ENCODE measurements around the gene COL23A1.

The COL23A1 gene

DNA sequence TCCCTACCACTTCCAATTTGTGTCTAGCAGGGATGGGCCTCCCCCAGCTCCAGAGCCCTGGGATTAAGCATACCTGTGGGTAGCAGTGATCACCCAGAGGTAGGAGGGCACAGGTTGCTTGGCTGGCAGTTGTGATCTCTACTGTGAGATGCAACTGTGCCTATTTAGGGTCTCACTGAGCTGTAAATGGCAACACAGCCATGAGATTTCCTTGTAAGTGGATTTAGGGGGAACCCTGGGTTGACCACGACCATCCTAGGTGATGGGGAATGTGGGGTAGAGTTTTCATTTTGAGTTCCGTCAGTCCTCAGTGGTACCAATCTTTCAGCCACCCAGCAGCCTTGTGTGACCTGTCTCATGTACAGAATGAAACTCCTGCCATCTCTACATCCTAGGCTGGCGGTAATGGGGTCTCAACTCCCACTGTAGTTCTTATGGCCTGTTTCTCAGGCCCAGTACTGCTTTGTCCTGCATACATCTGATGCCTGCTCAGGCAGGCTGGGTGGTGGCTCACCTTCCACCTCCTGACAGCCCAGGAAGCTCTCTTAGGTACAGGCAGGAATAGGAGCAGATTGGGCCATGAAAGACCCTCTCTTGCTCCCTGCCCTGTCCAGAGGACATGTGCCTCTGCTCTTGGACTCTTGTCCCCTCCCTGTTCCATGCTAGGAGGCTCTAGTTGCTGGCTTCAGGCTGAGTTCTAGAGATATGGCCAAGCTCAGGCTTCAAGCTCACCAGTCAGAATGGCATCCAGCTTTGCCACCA lies 377.8 kb downstream of the COL23A1 start:
- DNase-seq (ENCODE audit: low read depth, low spot score): no peak

DNA sequence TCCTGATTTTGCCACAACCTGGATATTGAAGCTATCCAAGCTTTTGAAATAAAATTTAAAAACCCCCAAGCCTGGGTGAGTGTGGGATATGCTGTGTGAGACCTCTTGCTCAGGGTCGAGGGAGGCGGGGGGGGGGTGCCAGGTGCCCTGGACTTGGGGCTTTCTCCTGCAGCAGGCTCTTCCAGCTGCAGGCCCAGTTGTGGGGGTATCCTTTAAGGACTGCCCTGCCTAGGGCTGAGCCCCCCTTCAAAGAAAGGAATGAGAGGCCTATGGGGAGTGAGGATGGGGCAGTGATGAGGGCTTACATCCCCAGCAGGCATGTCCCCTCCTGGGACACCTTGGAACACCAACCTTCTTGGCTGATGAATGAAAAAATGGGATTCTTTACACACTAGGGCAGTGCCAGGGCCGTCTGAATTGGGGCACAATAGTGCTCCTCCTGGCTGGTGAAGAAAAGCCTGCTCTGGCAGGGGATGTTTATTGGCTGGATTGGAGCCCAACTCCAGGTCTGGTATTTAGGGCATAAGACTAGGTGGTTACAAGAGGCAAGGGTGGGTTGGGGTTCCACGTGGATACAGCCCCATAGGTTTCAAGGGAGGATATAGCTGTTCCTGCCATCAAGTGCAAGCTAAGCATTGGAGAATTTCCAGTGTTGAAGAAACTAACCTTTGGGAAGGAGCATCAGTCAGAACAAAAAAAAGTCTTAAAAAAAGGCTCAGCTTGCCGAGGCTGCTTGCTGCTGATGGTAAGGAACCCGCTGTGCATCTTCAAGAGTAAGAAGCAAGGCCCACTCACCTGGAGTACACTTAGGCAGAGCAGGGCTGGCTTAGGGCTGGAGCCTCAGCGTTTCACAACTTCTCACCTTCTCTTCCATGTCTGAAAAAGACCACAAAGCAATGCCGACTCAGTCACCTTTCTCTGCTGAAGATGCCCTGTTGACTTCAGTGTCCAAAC lies 378.8 kb downstream of the COL23A1 start:
- no peak for DNase-seq (ENCODE audit: low read depth, low spot score)

DNA sequence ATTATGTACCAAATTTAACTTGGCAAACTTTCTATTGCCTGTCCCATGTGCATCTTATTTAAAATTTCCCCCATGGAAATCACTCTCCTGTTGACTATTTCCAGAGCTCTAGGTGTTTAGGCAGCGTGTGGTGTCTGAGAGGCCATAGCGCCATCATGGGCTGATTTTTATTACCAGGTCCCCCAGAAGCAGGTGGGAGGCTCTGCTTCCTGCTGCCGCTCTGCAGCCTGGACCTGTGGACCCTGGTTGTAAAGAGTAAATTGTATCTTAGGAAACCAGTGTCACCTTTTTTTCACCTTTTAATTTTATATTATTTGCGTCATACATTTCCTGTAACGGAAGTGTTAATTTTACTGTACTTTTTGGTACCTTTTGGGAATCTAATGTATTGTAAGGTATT lies 379.5 kb downstream of the COL23A1 start:
- DNase-seq (ENCODE audit: low read depth, low spot score): no peak

DNA sequence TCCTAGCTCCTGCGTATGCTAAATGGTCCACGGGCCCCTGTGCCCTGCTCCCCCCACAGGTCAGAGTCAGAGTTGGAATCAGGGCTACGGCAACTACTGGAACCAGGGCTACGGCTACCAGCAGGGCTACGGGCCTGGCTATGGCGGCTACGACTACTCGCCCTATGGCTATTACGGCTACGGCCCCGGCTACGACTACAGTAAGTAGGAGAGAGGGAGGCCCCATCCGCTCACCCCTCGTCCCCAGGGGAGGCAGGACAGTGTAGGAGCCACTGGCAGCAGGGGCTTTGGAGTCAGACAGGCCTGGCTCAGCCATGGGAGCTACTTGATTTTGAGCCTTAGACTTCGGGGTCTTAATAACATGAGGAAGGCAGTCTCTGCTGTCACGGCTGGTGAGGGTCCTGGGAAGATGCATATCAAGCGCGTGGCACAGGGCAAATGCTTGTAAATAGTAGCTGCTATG lies 380.1 kb downstream of the COL23A1 start:
- no peak for DNase-seq (ENCODE audit: low read depth, low spot score)

DNA sequence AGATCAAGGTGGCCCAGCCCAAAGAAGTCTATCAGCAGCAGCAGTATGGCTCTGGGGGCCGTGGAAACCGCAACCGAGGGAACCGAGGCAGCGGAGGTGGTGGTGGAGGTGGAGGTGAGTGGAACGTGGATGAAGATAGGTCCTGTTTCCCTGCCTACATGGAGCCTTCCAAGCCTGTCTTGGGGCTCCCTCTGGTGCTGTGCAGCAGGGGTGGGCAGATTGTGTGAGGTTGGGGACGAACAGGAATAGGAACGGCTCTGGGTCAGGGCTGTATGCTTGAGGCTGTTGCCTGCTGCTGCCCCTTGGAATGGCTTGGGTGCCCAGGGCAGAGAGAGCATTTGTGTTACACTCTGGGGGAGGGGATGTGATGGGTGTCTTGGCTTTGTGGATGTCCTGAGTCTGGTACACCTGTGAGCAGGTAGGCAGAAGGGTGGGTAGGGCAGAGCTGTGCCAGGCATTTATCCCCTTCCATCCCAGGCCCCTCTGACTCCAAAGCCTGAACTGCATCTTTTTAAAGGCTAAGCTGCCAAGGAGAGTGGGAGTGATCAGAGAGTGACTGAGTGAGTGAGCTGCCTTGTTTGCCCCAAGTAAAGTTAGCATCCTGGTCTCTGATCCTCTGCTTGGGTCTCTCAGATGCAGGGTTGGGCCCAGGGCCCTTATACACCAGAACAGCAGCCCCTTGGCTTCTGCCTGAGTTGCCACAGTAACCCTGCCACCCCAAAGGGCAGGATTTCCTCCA lies 380.7 kb downstream of the COL23A1 start:
- DNase-seq (ENCODE audit: low read depth, low spot score): no peak

DNA sequence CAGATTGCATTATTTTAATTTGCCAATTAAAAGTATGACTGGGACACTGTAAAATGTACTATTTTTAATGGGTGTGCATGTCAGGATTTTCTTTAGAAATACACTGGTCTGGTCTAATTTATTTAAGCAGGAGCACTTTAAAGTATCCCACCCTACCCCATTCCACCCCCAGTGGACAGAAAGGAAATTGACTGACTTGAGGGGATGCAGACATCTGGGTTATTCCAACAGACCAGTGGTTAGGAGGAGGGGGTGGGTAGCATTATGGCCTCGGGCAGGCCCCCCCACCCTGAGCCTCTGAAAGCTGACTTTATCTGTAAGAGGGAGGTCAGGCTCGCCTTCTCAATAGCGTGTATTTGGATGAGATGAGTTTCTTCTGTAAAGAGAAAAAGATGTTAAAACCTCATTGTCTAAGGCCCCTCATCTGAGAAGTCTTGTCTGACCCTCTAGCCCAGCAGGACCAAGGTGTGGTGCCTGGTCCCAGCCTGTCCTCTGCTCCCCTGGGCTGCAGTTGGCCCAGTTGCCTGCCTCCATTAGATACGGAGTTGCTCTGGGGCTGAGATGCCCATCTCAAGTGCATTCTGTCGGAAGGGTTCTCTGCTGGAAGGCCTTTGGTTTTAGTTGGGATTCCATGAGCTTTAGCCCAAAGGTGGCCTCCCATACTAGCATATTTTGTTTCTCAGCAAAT lies 381.5 kb downstream of the COL23A1 start:
- DNase-seq (ENCODE audit: low read depth, low spot score): no peak

DNA sequence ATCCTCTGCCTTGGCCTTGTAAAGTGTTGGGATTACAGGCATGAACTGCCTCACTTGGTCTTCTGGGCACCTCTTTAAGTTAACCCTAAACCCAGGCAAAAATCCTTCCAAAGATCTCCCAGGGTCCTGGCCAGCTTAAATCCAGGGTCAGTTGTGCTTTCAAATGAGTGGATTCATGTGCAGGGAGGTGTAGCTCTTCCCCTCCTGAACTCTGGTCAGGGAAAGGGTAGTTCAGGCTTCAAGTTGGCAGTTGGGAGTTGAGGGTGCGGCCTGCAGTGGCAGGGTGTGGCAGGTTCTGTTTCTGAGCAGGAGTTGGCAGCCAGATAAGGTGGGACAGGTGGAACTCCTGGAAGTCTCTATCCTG lies 382.3 kb downstream of the COL23A1 start:
- no peak for DNase-seq (ENCODE audit: low read depth, low spot score)

DNA sequence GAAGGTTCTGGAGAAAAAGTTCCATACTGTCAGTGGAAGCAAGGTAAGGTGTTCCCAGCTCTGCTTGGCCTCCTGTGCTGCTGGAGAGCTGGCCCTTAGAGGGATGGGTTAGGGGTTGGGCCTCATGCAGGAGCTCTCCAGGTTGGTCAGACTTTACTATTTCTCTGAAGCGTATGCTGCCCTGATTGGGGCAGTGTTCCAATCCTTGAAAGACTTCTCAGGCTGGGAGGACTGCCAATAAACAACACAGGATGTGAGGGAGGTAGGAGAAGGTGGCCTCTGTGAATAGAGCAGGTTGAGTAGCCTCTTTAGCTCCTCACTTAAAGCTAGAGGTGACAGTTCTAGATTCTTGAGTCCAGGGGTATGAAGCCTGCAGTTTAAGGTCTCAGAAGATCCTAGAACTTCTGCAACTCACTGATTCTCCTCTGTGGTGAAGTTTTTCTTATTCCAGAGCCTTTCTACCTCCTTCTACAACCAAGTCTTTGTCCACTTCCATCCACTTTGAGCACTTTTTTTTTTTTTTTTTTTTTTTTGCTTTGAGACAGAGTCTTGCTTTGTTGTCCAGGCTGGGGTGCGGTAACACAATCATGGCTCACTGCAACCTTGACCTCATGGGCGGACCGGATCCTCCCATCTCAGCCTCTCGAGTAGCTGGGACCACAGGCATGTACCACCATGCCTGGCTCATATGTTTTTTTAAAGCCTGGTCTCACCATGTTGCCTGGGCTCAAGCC lies 382.8 kb downstream of the COL23A1 start:
- no peak for DNase-seq (ENCODE audit: low read depth, low spot score)

DNA sequence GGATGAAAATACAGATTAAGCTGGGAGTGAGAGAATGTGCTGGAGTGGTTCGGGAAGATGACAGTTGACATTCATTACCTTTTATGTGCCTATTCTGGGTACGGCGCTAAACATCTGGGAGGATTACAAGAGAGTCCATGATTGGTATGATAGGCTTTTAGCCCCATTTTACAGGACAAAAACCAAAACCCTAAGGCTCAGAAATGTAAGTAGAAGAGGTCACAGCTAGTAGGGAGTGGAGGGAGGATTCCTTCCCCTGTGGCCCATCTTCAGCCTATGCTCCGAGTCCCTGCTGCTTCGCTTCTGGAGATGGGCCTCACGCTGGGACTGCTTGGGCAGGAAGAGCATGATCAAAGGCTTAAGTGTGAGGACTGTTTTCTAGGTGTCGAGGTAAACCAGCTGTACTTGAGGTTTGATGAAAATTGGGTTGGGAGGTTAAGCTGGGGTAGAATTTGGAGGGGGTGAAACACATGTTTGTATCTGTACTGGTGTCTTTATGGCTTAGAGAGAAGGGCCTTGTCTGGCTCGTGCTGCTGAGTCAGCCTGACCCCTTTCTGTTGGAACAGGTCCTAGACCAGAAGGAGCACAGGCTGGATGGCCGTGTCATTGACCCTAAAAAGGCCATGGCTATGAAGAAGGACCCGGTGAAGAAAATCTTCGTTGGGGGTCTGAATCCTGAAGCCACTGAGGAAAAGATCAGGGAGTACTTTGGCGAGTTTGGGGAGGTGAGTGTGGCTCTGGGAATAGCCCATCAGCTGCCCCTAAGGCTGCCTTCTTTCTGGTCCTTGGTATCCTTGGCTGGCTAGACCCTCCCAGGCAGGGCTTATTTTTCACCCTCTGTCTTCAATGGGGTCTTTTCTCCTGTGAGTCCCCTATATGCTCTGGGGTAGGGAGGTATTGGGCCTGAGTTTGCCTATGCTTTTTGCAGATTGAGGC lies 383.8 kb downstream of the COL23A1 start:
- no peak for DNase-seq (ENCODE audit: low read depth, low spot score)

DNA sequence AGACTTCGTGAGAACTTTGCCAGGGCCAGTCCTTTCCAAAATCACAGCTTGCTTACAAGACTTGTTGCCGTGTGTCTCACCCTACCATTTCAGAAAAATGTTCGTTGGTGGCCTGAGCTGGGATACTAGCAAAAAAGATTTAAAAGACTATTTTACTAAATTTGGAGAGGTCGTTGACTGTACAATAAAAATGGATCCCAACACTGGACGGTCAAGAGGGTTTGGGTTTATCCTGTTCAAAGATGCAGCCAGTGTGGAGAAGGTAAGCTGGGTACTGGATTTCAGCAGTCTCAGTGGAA lies 384.5 kb downstream of the COL23A1 start:
- no peak for DNase-seq (ENCODE audit: low read depth, low spot score)

DNA sequence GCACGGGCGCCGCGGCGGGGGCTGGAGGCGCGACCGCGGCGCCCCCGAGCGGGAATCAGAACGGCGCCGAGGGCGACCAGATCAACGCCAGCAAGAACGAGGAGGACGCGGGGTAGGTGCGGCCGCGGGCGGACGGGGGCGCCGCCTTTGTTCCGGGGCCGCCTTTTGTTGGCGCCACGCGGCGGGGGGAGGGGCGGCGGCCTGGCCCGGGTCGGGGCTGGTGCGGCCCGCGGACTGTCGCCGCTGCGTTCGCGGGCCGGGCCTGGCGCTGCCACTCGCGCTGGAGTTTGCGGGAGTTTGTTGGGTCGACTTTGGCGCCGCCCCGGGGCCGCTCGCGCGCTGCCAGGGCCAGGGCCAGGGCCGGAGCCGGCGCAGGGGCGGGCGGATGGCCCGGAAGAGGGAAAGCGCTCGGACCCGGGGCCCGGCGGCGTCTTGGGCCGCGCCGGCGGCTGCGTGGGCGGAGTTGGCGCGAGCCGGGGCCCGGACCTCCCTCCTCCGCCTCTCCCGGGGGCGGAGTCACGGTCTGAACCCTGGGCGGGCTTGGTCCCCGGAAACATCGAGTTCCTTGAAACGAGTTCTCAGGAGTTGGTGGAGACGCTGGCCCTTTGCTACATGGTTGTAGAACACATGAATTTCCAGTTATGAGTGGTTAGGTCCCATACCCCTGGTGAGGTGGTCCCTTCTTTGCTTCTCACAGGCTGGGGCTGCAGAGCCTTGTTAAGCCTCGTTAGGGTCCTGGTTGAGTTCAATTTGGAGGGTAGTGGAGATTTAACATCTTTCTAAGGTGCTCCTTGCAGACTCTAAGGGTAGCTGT lies 385.1 kb downstream of the COL23A1 start:
- DNase-seq (ENCODE audit: low read depth, low spot score): no peak

DNA sequence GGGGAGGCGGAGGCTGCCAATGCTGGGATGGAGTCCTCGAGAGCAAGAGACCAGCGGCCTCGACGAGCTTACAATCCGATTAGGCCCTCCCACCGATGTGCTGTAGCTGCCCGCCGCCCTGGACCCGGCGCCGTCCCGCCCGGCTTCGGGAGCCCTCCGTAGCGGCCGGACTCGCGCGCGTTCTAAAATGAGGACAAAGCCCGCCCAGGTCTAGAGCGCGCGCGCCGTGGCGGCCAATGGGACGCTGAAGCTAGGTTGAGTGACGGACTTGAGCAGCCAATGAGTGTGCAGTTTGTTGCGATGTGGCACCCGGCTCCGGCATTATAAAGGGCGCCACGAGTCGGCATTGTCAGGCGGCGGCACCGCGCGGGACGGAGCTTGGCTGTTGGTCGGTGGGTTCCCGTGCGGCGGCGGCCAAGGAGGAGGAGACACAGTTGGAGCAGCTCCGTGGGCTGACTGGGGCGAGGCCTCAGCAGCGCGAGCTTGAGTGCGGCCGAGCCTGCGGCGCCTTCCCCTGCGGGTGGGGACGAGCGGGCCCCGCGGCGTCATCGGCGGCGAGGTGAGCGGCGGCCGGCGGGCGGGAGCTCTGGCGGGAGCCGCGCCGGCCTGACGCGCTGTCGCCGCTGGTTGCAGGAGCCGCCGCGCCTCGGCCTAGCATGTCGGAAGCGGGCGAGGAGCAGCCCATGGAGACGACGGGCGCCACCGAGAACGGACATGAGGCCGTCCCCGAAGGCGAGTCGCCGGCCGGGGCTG lies 385.8 kb downstream of the COL23A1 start, which contains the start of gene HNRNPAB:
Gene HNRNPAB (plus strand): TSS at position 352 of the 753 bp plus-strand sequence. CDS start 305 bp downstream, at position 657.
- peak; percentile 91 for DNase-seq (ENCODE audit: low read depth, low spot score)

DNA sequence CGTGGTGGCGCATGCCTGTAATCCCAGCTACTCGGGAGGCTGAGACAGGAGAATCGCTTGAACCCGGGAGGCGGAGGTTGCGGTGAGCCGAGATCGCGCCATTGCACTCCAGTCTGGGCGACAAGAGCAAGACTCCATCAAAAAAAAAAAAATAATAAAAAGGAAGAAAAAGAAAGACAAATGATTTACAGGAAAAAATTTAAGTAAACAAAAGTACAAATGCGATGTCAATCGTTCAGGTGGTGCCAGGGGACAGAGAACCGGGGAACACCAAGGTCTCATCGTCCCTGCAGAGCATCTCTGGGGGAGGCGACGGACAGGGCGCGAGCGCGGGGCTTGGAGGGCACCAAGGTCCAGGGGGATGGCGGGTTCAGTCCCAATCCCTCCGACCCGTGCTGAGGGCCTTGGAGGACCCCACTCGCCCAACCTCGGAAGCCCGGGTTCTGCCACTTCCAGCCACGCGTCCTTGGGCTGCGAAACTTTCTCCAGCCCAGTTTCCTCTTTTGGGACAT lies 386.5 kb downstream of the COL23A1 start:
- no peak for DNase-seq (ENCODE audit: low read depth, low spot score)

DNA sequence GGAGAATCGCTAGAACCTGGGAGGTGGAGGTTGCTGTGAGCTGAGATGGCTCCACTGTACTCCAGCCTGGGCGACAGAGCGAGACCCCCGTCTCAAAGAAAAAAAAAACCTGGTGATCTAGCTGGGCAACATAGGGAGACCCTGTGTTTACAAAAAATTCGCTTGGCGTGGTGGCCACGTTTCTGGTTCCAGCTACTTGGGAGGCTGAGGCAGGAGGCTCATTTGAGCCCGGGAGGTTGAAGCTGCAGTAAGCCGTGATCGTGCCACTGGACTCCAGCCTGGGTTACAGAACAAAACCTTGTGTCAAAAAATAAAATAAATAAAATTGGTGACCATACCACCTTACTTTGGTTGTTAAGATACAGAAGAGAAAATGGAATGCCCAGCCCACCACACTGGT lies 387.7 kb downstream of the COL23A1 start:
- DNase-seq (ENCODE audit: low read depth, low spot score): no peak

DNA sequence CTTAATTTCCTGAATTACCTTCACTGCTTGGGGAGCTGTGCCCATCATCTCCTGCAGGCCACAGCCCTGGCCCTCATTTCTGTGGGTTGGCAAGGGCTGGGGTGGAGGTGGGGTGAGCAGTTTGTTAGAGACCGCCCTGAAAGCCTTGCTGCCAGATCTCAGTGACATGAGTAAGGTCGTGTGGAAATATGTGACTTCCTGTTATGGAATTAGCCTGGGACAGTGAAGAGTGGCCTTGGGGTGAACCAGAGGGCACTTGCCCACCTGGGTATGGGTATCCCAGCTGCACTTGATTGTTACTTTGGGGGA lies 388.3 kb downstream of the COL23A1 start:
- no peak for DNase-seq (ENCODE audit: low read depth, low spot score)

DNA sequence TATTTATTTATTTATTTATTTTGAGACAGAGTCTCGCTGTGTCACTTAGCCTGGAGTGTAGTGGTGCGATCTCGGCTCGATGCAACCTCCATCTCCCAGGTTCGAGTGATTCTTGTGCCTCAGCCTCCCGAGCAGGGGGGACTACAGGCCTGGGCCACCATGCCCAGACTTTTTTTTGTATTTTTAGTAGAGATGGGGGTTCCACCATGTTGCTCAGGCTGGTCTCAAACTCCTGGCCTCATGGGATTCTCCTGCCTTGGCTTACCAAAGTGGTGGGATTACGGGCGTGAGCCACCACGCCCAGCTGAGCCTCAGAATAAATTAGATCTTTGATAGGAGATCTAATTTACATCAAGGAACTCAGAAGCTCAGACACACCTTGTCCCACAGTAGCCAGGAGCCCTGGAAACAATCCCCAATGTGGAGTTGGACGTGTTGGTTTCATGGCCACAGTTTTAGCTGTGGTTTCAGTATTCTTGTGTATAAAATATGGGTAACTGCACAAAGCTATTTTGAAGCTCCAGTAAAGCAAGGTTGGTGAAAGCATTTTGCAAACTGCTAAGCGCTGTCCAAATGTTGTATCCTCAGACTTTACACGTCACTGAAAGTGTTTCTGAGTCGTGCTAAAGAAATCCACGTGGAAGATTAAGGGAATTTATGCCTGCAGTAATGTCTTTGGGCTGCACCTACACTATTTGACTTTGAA lies 388.8 kb downstream of the COL23A1 start:
- DNase-seq (ENCODE audit: low read depth, low spot score): no peak

All from smooth muscle cell of the brain vasculature (primary cell).